ENCODE measurements around the gene TSNAX. TPM values are rescaled to one million over a fixed set of nuclear protein-coding genes. Genes with fewer than 3 reads are reported as not detected.
A peak's percentile ranks its signal among the peaks of the same experiment; 100 is the strongest.
"Not testable (repeated sequence)": the region's sequence is repeated elsewhere in the genome, so short reads cannot be mapped to it uniquely, and the experiment has no call there.

TSNAX gene
- polyA plus RNA-seq (2013, experiment 1 of 2; ENCODE audit: insufficient read length), result 27.5 TPM
- 26.7 TPM for polyA plus RNA-seq (2013, experiment 2 of 2; ENCODE audit: insufficient read length)

- peak; percentile 94 for DNase-seq
Measured at GRCh38 chr1:231528172-231529029, at the start of gene TSNAX. Gene TSNAX (plus strand): TSS chr1:231528669. CDS start chr1:231528811, 142 bp downstream.

- no peak for DNase-seq
Measured at GRCh38 chr1:231478811-231479210, 49.7 kb upstream of the TSNAX start.

GRCh38 chr1:231480008-231480407, 48.5 kb upstream of the TSNAX start:
- DNase-seq, result no peak

GRCh38 chr1:231481289-231481688, 47.2 kb upstream of the TSNAX start:
- no peak for DNase-seq

GRCh38 chr1:231485029-231485784, 43.3 kb upstream of the TSNAX start:
- DNase-seq, result peak; percentile 21

GRCh38 chr1:231487019-231487418, 41.5 kb upstream of the TSNAX start:
- peak; percentile 68 for DNase-seq

GRCh38 chr1:231487910-231488309, 40.6 kb upstream of the TSNAX start:
- no peak for DNase-seq

GRCh38 chr1:231493421-231494185, 34.9 kb upstream of the TSNAX start:
- peak; percentile 28 for DNase-seq

GRCh38 chr1:231494439-231495110, 33.9 kb upstream of the TSNAX start:
- DNase-seq, result no peak

- no peak for DNase-seq
Measured at GRCh38 chr1:231497629-231498152, 30.8 kb upstream of the TSNAX start.

GRCh38 chr1:231499148-231499763, 29.2 kb upstream of the TSNAX start:
- no peak for DNase-seq

- no peak for DNase-seq
Measured at GRCh38 chr1:231500666-231501065, 27.8 kb upstream of the TSNAX start.

- not testable (repeated sequence) for DNase-seq
Measured at GRCh38 chr1:231503168-231503567, 25.3 kb upstream of the TSNAX start.

GRCh38 chr1:231507476-231508355, 20.8 kb upstream of the TSNAX start:
- DNase-seq, result no peak

GRCh38 chr1:231508497-231508896, 20.0 kb upstream of the TSNAX start:
- DNase-seq, result no peak

- no peak for DNase-seq
Measured at GRCh38 chr1:231508941-231509340, 19.5 kb upstream of the TSNAX start.

GRCh38 chr1:231512147-231512698, 16.2 kb upstream of the TSNAX start:
- DNase-seq, result peak; percentile 84

- DNase-seq, result no peak
Measured at GRCh38 chr1:231515748-231516147, 12.7 kb upstream of the TSNAX start.

GRCh38 chr1:231517076-231517475, 11.4 kb upstream of the TSNAX start:
- DNase-seq, result no peak

- DNase-seq, result no peak
Measured at GRCh38 chr1:231518485-231519034, 9.9 kb upstream of the TSNAX start.

All from fibroblast of skin of abdomen (primary cell).